Astrocyte of the cerebellum (primary cell): ENCODE measurements around the gene KCNMA1.

ENCODE experiments used
- DNase-seq: peaks from one replicate; pipeline ENCODE4 v3.0.0-alpha.2; 2011; ENCODE audit warnings: low read depth
- H3K4me3 ChIP-seq: 2 replicates; pipeline ENCODE4 v1.5.1; 2011; ENCODE audit warnings: mild to moderate bottlenecking, low read depth, low read length, moderate library complexity
- CTCF ChIP-seq: IDR thresholded peaks from 2 replicates; pipeline ENCODE4 v1.5.1; 2012; ENCODE audit warnings: low read length, low read depth, moderate library complexity, mild to moderate bottlenecking; ENCODE audit errors: missing control alignments
- in situ Hi-C: cut with HindIII; loops from 2 replicates; pipeline ENCODE4 v1.10.0; 2017; ENCODE audit warnings: low sequenced_read_pairs

KCNMA1 gene

DNA sequence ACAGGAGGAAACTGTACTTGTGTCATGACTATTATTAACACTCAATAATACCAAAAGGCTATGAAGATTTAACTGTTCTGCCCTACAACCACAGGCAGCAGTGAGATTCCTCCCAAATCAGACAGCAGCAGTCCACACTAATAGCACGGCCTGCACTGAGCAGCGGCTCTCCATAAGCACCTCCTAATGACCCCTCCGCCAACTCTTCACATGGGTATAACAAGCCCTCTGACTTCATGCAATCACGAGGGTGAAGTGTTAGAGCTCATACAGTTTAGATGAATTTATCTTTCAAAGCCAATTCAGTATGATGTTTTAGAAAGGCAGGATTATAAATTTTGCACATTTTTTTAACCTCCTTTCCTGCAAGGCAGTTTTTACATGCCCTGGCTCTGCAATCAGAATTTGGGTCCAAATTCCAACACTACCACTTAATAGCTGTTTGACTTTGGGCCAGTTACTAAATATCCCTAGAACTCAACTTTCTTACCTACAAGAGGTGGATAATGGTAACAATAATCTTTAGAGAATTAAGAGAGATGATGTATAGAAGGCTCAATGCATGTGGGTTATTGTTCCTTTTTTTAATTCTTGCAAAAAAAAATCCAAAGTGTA is 617.1 kb downstream of the KCNMA1 start:
- in situ Hi-C loops, result no loop called here

GRCh38 chr10:77016855-77017254 is 620.8 kb downstream of the KCNMA1 start:
- no peak for TF ChIP-seq CTCF
- no peak overlapping the region for H3K4me3 ChIP-seq
- no peak for DNase-seq
- in situ Hi-C loops, result no loop called here

More for the DNA sequence above, 617.1 kb downstream of the KCNMA1 start:
- no peak for TF ChIP-seq CTCF
- no peak overlapping the region for H3K4me3 ChIP-seq
- no peak for DNase-seq

GRCh38 chr10:77016278-77016815 is 621.3 kb downstream of the KCNMA1 start:
- no peak for TF ChIP-seq CTCF
- no peak for DNase-seq
- H3K4me3 ChIP-seq, result no peak overlapping the region
- in situ Hi-C loops, result no loop called here

DNA sequence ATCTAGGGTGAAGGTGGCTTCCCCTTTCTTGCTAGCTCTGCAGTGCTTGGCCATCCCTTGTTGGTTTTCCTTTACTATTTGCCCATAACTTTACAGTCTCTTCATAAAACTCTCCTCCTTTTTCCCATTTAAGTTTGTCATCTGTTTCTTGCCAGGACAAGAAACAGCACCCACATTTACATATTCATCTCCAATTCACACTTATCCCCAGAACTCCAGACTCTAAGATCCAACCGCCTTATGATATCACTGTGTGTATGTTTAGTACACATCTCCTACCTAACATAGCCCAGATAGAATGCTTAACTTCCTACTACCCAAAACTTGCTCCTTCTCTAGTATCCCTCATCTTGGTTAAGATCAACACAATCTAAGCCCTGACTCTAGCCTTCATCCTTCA is 622.2 kb downstream of the KCNMA1 start:
- in situ Hi-C loops, result no loop called here
- no peak overlapping the region for H3K4me3 ChIP-seq
- no peak for DNase-seq
- no peak for TF ChIP-seq CTCF

DNA sequence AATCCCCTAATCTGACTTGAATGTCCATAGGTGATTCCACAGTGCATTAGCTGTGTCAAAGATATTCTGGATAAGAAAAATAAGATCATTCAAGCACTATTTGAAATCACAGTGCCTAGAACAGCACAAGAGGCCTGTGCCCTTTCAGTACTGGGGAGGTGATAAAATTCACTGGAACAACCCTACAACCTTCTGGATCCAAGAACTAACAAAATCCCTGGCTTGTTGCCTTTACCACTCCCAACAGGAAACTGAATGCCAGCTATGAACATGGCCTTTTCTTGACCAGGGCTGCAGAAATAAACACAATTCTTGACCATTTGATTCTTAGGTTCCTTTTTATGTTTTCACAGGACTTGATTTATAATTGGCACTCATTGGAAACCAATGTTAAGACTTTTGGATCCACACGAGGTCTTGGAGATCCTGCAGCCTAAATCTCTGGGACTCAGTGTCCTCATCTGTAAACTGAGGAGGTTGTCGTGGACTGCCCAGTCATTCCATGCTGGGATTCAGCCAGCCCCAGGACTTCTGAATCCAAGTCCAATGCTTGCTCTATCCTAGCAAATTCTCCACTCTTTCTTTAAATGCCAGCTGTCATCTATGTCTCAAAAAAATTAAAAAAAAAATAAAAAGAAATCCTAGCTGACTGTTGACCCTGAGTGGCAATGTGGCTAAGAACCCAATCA is 624.7 kb downstream of the KCNMA1 start:
- no peak for TF ChIP-seq CTCF
- no peak overlapping the region for H3K4me3 ChIP-seq
- no peak for DNase-seq
- in situ Hi-C loops, result no loop called here

DNA sequence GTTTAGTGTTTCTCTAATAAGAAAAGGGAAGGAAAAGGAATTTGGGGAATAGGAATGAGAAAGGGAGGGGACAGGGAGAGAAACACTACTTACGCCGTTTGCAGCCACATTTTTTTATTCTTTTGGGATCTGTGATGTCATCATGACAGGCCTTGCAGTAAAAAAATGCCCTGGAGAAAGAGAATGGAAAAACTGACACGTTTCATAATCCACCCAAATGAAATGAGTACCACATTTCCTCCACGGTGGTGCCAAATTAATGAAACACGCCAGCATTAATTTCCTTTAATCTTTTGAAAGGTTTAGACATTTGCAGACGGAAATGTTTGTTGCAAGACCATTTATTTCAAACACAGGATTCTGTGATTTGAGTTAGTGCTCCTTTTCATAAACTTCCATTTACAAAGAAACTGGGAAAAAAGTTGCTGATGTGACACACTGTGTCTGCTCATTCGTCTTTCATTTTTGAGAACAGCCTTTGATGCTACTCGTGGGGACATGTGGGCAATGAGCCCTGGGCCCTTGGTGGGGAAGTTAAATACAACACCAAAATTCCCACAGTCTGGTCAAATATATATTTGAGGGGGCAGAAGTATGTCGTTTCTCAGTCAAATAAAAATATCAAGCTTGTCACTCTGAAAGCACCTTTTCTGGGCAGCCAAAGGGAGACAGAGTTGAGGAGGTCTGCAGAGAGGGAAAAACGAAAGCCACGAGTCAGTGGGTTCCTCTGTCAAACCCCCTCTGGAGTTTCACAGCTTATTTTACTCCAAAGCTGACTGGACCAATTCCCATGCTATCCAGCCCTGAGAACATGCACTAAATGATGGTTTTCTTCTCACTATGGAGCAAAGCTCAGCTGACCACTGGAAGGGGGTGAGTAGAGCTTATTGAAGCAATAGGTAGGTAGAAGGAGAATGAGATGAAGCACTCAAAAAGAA is 625.5 kb downstream of the KCNMA1 start:
- no peak for TF ChIP-seq CTCF
- no peak for DNase-seq
- in situ Hi-C loops, result no loop called here
- H3K4me3 ChIP-seq, result no peak overlapping the region
